Measurements from ENCODE around the gene CAPN14.

Gene CAPN14

GRCh38 chr2:31217465-31218200, at the start of gene CAPN14:
TSS of gene CAPN14 (minus strand) at chr2:31217515. CDS start at chr2:31205447, 12,068 bp downstream.
- DNase-seq (ENCODE audit: low spot score), result no peak

DNA sequence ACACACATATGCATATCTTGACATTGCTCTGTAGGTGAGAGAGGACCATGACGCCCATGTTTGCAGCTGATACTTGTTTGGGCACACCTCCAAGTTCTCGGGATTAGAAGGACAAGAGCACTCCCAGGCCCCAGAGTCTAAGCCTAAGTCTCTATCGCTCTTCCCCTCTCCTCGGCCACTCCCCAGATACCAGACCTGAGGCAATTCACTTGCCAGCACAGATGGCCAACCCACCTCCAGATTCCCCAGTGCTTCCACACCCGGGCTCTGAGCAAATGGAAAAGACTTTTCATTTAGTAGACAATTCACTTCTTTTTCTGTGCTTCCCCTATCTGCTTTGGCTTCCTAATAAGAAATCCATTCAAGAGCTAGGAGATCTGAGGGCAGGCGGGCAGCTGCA, 49.5 kb upstream of the CAPN14 start:
- no peak for DNase-seq (ENCODE audit: low spot score)

DNA sequence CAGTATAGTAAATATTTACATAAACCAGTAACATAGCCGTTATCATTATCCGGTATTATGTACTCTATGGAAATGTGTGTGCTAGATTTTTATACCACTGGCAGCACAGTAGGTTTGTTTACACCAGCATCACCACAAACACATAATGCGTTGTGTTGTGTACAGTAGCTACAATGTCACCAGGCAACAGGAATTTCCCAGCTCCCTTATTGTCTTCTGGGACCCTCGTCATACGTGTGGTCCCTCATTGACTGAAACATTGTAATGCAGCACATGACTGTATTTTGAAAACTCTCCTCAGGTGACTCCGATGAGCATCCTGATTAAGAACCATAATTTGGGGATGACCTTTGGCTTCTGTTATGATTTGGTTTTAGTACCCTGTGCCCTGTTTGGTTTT, 47.9 kb upstream of the CAPN14 start:
- no peak for DNase-seq (ENCODE audit: low spot score)

- DNase-seq (ENCODE audit: low spot score), result no peak
Observed at GRCh38 chr2:31263636-31264190, 46.4 kb upstream of the CAPN14 start.

- peak; percentile 72 for DNase-seq (ENCODE audit: low spot score)
Observed at GRCh38 chr2:31260870-31261269, 43.6 kb upstream of the CAPN14 start.

DNA sequence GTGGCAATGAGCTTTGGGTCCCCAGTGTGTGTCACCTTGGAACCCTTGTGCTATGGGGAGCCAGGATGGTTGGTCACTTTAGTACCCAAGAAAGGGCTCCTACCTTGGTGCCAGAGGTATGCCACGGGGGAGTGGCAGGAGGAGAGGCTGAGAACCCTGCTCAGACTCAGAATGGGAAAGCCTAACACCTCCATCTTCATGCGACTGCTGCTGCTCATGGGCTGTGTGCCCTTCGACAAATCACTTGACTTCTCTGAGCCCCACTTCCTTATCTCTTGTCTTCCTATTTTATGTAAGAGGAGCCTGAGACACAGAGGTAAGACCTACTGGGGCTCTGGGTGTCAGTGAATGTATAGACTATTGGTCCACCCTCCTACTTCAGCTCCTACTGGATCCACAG, 41.8 kb upstream of the CAPN14 start:
- DNase-seq (ENCODE audit: low spot score), result no peak

DNA sequence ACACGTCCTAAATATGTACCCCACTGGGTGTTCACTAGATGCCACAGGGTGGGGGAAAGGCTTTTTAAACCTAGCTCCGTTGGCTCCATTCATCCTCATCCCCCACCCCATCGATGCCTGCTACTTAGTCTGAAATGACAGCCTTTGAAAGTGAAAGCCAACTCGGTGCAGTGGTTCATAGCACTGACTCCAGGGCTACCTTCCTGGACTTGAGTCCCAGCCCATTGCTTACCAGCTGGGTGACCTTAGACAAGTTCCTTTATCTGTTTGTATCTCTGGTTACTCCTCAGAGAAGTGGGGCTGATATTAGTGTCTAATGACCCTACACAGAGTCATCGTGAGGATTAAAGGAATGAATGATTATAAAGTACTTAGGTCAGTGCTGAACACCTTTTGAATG, 41.0 kb upstream of the CAPN14 start:
- DNase-seq (ENCODE audit: low spot score), result no peak

GRCh38 chr2:31256611-31257382, 39.5 kb upstream of the CAPN14 start:
- no peak for DNase-seq (ENCODE audit: low spot score)

DNA sequence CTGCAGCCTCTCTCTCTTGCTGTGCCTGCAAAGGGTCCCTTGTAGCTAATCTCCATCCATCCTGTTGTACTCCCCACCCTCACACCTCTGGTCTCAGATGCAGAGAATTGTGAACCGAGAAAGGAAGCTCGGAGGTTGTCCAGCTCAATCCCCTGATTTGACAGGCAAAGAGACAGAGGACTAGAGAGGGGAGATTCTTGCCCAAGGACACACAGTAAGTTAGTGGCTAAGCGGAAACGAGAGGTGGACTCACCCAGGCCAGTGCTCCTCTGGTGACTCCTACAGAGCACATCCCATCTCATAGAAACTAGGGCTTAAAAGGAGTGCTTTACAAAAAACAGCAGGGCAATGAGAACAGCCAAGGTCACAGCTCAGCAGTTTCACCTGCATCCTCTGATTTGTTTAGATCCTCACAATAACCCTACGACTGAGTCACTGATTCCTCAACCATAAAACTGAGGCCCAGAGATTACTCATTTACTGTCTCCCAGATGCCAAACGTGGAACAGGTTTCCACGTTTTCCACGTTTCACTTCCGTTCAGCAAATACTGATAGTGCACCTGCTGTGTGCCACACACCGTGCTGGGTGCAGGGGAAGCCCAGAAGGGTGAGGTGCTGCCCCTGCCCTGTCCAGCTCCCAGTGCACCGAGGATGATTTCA, 38.7 kb upstream of the CAPN14 start:
- no peak for DNase-seq (ENCODE audit: low spot score)

GRCh38 chr2:31254237-31255203, 37.2 kb upstream of the CAPN14 start:
- DNase-seq (ENCODE audit: low spot score), result no peak

DNA sequence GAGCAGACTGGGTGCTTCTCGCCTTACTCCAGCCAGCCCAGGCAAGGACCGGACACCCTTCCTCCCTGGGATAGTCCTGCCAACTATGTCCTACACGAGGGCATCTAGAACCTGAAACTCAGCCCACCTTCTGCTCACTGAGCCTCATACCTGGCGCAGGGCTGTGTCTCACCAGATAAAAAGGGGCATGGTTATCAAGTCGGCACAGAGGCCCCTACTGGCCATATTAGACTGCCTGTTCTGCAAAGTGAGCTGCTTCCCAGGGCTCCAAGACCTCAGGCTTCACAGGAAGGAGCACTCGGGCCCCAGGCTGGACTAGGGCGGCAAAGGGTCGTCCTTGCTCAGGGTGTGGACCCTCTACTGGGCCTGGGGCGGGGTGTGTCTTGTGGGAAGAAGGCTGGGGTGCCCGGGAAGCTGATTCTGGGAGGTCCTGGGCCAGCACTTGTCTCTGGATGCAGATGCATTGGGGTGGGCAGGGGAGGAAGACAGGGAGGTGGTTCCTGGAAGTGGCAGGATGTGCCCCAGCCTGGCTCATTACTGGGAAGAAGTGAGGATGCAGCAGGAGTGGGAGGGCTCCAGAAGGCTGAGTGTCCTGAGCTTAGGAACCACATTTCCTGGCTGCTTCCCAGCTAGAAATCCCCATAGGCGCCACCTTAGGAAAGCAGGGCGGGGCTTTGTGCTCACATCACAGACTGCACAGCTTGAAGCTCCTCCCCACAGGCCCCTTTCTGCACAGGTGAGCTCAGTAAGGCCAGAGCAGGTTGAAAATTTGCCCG, 36.2 kb upstream of the CAPN14 start:
- DNase-seq (ENCODE audit: low spot score), result no peak

DNA sequence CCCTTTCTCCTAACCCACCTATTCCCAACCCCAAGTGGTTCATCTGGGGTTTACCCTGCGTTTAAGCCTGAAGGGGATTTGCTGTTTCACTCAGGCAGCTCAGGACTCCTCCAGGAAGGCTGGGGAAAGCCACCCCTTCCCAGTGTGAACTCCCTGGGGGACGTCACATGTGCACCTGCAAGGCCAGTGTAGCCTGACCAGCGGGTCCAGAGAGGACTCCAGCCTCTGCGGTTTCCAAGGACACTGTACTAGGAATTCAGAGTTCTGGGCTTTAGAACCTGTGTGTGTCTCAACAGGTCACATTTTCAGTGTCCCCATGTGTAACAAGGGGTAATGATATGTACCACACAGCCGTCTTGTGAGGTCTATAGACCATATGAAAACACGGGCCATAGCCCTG, 34.5 kb upstream of the CAPN14 start:
- DNase-seq (ENCODE audit: low spot score), result no peak

- DNase-seq (ENCODE audit: low spot score), result no peak
Observed at GRCh38 chr2:31251018-31251417, 33.7 kb upstream of the CAPN14 start.

DNA sequence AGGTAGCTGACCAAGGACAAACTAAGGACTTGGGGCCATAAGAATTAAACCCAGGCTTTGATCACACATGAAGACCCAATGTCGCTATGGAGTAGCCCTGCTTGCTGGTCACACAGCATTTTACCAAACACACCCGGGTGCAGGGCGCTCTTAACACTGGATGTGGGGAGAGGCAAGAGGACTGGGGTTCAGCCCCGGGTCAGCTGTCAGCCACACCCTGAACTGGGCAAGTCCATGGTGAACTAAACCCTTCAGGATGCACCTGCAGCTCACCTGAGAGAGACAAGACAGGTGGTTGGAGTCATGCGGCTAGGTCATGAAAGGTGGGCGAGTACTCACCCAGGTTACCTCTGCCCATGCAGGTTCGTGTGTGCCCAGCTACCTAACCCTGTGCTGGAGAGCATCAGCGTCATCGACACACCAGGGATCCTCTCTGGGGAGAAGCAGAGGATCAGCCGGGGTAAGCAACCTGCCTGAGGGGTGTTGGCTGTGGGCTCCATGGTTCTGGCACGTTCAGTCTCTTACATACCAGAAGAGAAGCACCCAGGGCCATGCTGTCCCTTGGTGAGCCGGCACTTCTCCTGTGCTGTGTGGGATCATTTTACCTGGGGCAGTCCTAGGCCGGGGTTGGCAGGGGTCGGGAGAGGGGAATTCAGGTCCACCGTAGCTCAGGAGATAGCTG, 31.8 kb upstream of the CAPN14 start:
- no peak for DNase-seq (ENCODE audit: low spot score)

DNA sequence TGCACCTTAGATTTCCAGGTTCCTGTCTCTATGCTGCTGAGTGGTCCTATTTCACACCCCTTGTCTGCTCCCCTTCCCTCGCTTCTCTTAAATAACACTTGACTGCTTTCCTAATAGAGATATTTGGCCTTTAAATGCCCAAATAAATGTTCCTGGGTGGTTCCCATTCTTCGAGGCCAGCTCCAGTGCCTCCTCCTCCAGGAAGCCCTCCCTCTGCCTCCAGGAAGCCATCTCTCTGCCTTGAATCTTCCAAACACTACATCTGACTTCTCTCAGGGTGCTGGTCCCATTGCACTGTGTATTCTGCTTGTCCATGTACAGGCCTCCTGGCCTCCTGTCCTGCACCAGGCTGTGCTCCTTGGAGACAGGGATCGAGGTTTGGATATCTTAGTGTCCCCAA, 30.8 kb upstream of the CAPN14 start:
- DNase-seq (ENCODE audit: low spot score), result no peak

GRCh38 chr2:31247711-31248110, 30.4 kb upstream of the CAPN14 start:
- no peak for DNase-seq (ENCODE audit: low spot score)

DNA sequence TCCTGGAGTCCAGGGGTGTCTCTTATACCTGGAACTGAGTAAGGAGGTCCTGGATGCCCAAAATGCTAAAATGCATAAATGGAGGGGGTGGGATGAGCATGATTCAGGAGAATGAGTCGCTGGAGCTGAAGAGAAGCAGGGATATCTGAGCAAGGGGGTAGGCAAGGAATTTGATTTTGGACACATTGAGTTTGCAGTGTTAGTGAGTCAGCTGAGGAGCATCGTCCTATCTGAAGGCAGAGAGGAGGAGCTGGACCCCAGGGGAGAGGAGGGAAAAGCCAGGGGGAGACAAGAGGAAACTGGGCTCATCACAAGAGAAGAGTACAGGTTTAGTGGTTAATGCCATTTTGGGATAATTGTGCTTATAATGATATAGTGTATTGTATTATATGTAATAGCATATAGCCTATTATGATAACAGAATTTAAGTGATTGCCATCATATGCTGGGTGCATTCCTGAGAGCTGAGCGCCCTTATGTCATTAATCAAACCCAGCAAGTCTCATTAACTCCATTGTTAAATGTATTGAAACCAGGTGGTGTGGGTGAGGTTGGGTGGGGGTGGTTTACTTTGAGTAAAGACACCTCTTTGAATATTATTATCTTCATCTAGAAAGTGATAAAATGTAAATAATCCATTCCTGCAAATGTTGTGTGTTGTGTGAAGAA, 29.0 kb upstream of the CAPN14 start:
- no peak for DNase-seq (ENCODE audit: low spot score)

GRCh38 chr2:31244101-31244500, 26.8 kb upstream of the CAPN14 start:
- no peak for DNase-seq (ENCODE audit: low spot score)

GRCh38 chr2:31243053-31243452, 25.7 kb upstream of the CAPN14 start:
- DNase-seq (ENCODE audit: low spot score), result no peak
